ENCODE data around the gene CHIC2.

GRCh38 chr4:54061067-54061466 lies 3.3 kb downstream of the CHIC2 start:
- TF ChIP-seq, protein P1, sequence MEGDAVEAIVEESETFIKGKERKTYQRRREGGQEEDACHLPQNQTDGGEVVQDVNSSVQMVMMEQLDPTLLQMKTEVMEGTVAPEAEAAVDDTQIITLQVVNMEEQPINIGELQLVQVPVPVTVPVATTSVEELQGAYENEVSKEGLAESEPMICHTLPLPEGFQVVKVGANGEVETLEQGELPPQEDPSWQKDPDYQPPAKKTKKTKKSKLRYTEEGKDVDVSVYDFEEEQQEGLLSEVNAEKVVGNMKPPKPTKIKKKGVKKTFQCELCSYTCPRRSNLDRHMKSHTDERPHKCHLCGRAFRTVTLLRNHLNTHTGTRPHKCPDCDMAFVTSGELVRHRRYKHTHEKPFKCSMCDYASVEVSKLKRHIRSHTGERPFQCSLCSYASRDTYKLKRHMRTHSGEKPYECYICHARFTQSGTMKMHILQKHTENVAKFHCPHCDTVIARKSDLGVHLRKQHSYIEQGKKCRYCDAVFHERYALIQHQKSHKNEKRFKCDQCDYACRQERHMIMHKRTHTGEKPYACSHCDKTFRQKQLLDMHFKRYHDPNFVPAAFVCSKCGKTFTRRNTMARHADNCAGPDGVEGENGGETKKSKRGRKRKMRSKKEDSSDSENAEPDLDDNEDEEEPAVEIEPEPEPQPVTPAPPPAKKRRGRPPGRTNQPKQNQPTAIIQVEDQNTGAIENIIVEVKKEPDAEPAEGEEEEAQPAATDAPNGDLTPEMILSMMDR (IDR thresholded peaks at IDR 0.05) = no peak
- no peak for TF ChIP-seq POLR2A (IDR thresholded peaks at IDR 0.05)
- TF ChIP-seq EP300 (IDR thresholded peaks at IDR 0.05) = no peak
